Mucosa of descending colon (tissue), 3 donors: ENCODE data around the gene FBRSL1. TPM values are rescaled to one million over a fixed set of nuclear protein-coding genes. Genes with fewer than 3 reads are reported as not detected.

Source experiments
- ATAC-seq: fragments of 200-7000 bp; cut with Tn5 transposase; one replicate; pipeline ENCODE4 v1.9.1; 2020; ENCODE audit warnings: mild to moderate bottlenecking, moderate library complexity
- DNase-seq, 3 donors: peaks; one replicate each; pipeline ENCODE4 v3.0.0-alpha.2; 2020
- H3K36me3 ChIP-seq: fragments of 200-600 bp; one replicate; pipeline ENCODE4 v1.8.0; 2021; ENCODE audit warnings: low read depth, mild to moderate bottlenecking
- H3K4me1 ChIP-seq: fragments of 200-600 bp; one replicate; pipeline ENCODE4 v1.8.0; 2021; ENCODE audit warnings: low read depth, mild to moderate bottlenecking
- H3K4me3 ChIP-seq: fragments of 200-600 bp; one replicate; pipeline ENCODE4 v1.8.0; 2021; ENCODE audit warnings: mild to moderate bottlenecking
- H3K9me3 ChIP-seq: fragments of 200-600 bp; one replicate; pipeline ENCODE4 v1.8.0; 2021; ENCODE audit warnings: mild to moderate bottlenecking
- CTCF ChIP-seq: fragments of 200-600 bp; IDR thresholded peaks from one replicate; pipeline ENCODE4 v1.8.0; 2022; ENCODE audit warnings: antibody characterized with exemption, mild to moderate bottlenecking
- intact Hi-C, 2 donors: fragments of 100-400 bp; cut with DNase I in 1 of 2; cut with micrococcal nuclease in 1 of 2; formaldehyde crosslinking; loops; one replicate each; pipeline versions ENCODE4 v1.11.0 to v1.11.1; 2022; cut with DNase I, micrococcal nuclease
- total RNA-seq, 3 donors: library from RNA; stranded (reverse); fragmentation: NEBNext Ultra II Directional in 2 of 3; extraction: Animal tissue kit (Norgen Biotek cat#: 25700) in 2 of 3; gene quantifications; one replicate each; pipeline versions ENCODE4 v1.2.1 to v1.2.4, GENCODE V29; 2021 to 2023
- donor health status: DM: no; HTN: no; CAD: no; lungs with moderate emphysema.
- donor health status: DM: no; HTN: no; CAD: no.
- donor health status: DM: no; HTN: yes; CAD: no.

FBRSL1 gene
- total RNA-seq, 3 donors from 2014 or later = 54.7 to 68.5 (median 55.6) TPM

GRCh38 chr12:132525011-132525832 lies 35.3 kb downstream of the FBRSL1 start:
- intact Hi-C loops = no loop called here
- ATAC-seq (no peak), DNase-seq (no peak)
- Histone ChIP-seq H3K9me3 (no peaks in the 10 kb centered on the region), H3K36me3 (no peaks in the 10 kb centered on the region), H3K4me3 (no peak overlapping the region), H3K4me1 (no peaks in the 10 kb centered on the region)
- TF ChIP-seq CTCF = no peak

DNA sequence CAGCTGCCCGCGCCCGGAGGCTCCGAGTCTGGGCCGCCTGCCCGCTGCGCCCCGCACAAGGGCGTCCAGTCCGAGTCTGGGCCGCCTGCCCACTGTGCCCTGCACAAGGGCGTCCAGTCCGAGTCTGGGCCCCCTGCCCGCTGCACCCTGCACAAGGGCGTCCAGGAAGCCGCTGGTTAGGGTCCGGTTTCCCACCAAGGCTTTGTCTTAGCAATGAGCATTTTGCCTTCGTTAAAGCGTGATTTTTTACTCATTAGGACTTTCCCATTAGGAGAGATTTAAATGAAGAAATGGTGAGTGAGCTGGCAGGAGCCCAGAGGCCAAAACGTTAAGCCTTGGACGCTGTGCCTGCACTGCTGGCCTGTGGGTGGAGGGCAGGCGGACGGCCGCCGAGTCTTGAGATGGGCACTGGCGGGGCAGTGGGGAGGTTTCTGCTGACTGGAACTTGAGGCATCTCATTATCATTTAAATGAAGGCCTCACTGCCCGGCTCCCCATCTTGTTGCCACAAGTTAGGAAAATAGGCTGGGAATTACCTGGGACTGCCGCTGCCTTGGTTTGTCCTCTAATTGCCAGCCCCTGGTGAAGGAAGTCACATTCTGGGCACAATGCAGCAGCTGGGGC lies 36.0 kb downstream of the FBRSL1 start:
- no peak for TF ChIP-seq CTCF

GRCh38 chr12:132527186-132527882 lies 37.4 kb downstream of the FBRSL1 start:
- Histone ChIP-seq H3K4me1 (no peaks in the 10 kb centered on the region), H3K4me3 (no peak overlapping the region), H3K36me3 (no peaks in the 10 kb centered on the region), H3K9me3 (no peaks in the 10 kb centered on the region)
- intact Hi-C loops = no loop called here
- no peak for TF ChIP-seq CTCF
- no peak for DNase-seq
- ATAC-seq = no peak

More for the DNA sequence above, 36.0 kb downstream of the FBRSL1 start:
- H3K4me3 ChIP-seq = no peak overlapping the region
- no peaks in the 10 kb centered on the region for H3K9me3 ChIP-seq
- intact Hi-C loops = no loop called here
- ATAC-seq = no peak
- H3K36me3 ChIP-seq = no peaks in the 10 kb centered on the region
- H3K4me1 ChIP-seq = no peaks in the 10 kb centered on the region
- DNase-seq = no peak

DNA sequence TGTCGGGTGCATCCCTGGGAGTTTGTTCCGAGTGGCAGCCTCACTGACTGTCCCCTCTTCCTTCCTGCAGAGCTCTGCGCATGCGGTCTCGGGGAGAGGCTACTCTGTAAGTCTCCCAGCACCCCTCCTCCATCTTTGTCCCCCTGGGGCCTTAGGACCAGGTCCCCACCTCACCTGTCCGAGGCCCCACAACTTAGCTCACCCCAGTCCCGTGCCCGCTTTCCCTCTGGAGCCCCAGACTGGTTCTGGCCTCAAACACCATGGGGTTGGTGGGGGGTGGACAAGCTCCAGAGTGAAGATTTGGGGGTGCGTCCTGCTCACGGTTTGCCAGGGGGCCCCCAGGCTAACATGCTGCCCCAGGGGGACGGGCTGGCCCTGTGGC lies 37.9 kb downstream of the FBRSL1 start:
- no peak overlapping the region for H3K4me3 ChIP-seq
- DNase-seq = no peak
- no peaks in the 10 kb centered on the region for H3K4me1 ChIP-seq
- TF ChIP-seq CTCF = no peak
- no peak for ATAC-seq
- no peaks in the 10 kb centered on the region for H3K36me3 ChIP-seq
- intact Hi-C loops = no loop called here
- H3K9me3 ChIP-seq = no peaks in the 10 kb centered on the region

DNA sequence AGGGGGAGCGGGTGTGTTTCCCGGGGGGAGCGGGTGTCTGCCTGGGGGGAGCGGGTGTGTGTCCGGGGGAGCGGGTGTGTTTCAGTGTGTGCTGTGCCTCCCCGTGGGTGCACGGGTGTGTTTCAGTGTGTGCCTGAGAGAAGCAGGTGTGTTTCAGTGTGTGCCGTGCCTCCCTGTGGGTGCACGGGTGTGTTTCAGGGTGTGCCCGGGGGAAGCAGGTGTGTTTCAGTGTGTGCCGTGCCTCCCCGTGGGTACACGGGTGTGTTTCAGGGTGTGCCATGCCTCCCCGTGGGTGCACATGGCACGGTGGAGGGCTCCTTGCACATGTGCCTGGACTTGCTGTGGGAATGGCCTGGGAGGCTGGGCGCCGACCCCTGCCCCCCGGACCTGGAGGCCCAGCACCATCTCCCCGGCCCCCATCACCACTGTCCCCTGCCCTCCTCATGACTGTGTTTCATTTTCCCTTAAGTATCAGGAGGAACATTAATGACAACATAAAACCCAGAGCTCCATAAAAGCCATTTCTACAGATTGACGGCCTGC lies 38.7 kb downstream of the FBRSL1 start:
- no peaks in the 10 kb centered on the region for H3K36me3 ChIP-seq
- intact Hi-C loops = no loop called here

More for the DNA sequence above, 38.7 kb downstream of the FBRSL1 start:
- Histone ChIP-seq H3K4me1 (no peaks in the 10 kb centered on the region), H3K4me3 (no peak overlapping the region), H3K9me3 (no peaks in the 10 kb centered on the region)
- TF ChIP-seq CTCF = no peak
- no peak for DNase-seq
- no peak for ATAC-seq
